Mucosa of descending colon (tissue), 3 donors: Measurements from ENCODE around the gene ICOSLG. TPM values are rescaled to one million over a fixed set of nuclear protein-coding genes. Genes with fewer than 3 reads are reported as not detected.

Experiments used
- ATAC-seq: fragments of 200-7000 bp; cut with Tn5 transposase; one replicate; pipeline ENCODE4 v1.9.1; 2020; ENCODE audit warnings: mild to moderate bottlenecking, moderate library complexity
- DNase-seq, 3 donors: peaks; one replicate each; pipeline ENCODE4 v3.0.0-alpha.2; 2020
- H3K36me3 ChIP-seq: fragments of 200-600 bp; one replicate; pipeline ENCODE4 v1.8.0; 2021; ENCODE audit warnings: low read depth, mild to moderate bottlenecking
- H3K4me1 ChIP-seq: fragments of 200-600 bp; one replicate; pipeline ENCODE4 v1.8.0; 2021; ENCODE audit warnings: low read depth, mild to moderate bottlenecking
- H3K4me3 ChIP-seq: fragments of 200-600 bp; one replicate; pipeline ENCODE4 v1.8.0; 2021; ENCODE audit warnings: mild to moderate bottlenecking
- H3K9me3 ChIP-seq: fragments of 200-600 bp; one replicate; pipeline ENCODE4 v1.8.0; 2021; ENCODE audit warnings: mild to moderate bottlenecking
- intact Hi-C, 2 donors: fragments of 100-400 bp; cut with DNase I in 1 of 2; cut with micrococcal nuclease in 1 of 2; formaldehyde crosslinking; loops; one replicate each; pipeline versions ENCODE4 v1.11.0 to v1.11.1; 2022; cut with DNase I, micrococcal nuclease
- total RNA-seq, 3 donors: library from RNA; stranded (reverse); fragmentation: NEBNext Ultra II Directional in 2 of 3; extraction: Animal tissue kit (Norgen Biotek cat#: 25700) in 2 of 3; gene quantifications; one replicate each; pipeline versions ENCODE4 v1.2.1 to v1.2.4, GENCODE V29; 2021 to 2023
- TF ChIP-seq, protein P1 (sequence below): fragments of 200-600 bp; IDR thresholded peaks from one replicate; pipeline ENCODE4 v1.8.0; 2022; ENCODE audit warnings: antibody characterized with exemption, mild to moderate bottlenecking
- donor health status: DM: no; HTN: no; CAD: no; lungs with moderate emphysema.
- donor health status: DM: no; HTN: no; CAD: no.
- donor health status: DM: no; HTN: yes; CAD: no.

ICOSLG gene
- total RNA-seq, 3 donors from 2014 or later, result 3.0 to 8.5 (median 6.0) TPM

DNA sequence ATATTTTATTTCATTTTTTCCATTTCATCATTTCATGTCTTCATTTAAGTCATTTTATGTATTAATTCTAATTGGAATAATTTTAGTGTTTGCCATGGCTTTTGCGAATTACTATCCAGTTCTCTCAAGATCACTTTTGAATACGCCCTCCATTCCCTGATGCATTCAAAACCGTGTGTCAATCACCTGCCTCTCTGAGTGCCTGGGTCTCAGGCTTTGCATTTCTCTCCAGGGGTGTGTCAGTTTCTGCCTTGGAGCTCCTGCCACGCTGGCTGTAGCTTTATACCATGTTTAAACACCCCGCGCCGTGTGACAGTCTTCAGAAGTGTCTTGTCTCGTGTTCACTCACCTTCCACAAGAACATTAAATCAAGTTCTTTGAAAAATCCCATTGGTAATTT is 28.3 kb upstream of the ICOSLG start:
- intact Hi-C loops, result no loop called here
- no peaks in the 10 kb centered on the region for H3K4me1 ChIP-seq
- TF ChIP-seq, protein P1, sequence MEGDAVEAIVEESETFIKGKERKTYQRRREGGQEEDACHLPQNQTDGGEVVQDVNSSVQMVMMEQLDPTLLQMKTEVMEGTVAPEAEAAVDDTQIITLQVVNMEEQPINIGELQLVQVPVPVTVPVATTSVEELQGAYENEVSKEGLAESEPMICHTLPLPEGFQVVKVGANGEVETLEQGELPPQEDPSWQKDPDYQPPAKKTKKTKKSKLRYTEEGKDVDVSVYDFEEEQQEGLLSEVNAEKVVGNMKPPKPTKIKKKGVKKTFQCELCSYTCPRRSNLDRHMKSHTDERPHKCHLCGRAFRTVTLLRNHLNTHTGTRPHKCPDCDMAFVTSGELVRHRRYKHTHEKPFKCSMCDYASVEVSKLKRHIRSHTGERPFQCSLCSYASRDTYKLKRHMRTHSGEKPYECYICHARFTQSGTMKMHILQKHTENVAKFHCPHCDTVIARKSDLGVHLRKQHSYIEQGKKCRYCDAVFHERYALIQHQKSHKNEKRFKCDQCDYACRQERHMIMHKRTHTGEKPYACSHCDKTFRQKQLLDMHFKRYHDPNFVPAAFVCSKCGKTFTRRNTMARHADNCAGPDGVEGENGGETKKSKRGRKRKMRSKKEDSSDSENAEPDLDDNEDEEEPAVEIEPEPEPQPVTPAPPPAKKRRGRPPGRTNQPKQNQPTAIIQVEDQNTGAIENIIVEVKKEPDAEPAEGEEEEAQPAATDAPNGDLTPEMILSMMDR, result no peak
- no peaks in the 10 kb centered on the region for H3K36me3 ChIP-seq
- no peak overlapping the region for H3K4me3 ChIP-seq
- H3K9me3 ChIP-seq, result no peaks in the 10 kb centered on the region
- ATAC-seq (no peak), DNase-seq (peak in 1 of 3 donors; percentile 14)

DNA sequence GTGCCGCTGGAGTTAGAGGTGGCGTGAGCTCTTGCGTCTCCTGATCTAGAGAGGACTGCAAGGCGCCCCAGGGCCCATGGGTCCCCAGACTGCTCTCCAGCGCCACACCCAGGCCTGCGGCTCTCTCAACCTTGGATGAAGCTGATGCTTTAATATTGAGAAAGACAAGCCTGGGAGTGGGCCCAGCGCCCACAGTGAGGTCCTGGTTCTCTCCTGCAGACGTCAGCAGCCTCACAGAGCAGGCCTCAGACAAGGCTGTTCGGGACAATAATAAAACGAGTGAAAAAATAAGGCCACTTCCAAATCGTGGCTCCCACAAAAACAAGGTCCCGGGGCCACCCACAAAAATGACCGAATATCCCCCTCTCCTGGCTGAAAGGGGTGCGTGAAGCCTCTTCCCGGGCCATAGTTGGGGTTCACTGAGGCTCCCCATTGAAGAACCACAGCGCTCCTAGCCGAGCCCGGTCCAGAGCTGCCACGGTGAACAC is 27.0 kb upstream of the ICOSLG start:
- Histone ChIP-seq H3K36me3 (no peaks in the 10 kb centered on the region), H3K9me3 (no peaks in the 10 kb centered on the region), H3K4me1 (no peaks in the 10 kb centered on the region), H3K4me3 (no peak overlapping the region)
- intact Hi-C loops, result no loop called here
- peak; percentile 40 for ATAC-seq
- DNase-seq, result peak in 1 of 3 donors; percentile 44
- TF ChIP-seq, protein P1, result no peak

DNA sequence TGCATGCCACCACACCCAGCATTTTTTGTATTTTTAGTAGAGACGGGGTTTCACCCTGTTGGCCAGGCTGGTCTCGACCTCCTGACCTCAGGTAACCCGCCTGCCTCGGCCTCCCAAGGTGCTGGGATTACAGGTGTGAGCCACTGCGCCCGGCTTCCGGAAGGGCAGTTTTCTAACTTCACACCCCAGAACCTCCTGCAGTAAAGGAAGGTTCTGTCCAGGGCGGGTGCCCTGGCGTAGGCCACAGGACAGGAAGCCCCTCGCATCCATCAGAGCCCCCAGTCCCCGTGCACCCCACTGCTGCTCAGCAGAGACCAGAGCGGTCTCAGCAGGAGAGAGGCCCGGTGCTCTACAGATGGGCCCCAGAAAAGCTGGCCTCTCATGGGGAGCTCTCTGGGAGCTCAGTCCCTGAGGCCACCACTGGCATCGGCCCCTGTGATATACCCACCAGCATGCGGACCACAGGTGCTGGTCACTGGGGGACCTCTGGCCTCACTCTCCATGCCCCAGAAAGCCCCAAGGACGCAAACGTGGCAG is 25.1 kb upstream of the ICOSLG start:
- Histone ChIP-seq H3K4me3 (no peak overlapping the region), H3K36me3 (no peaks in the 10 kb centered on the region), H3K9me3 (no peaks in the 10 kb centered on the region), H3K4me1 (no peaks in the 10 kb centered on the region)
- no peak for ATAC-seq
- intact Hi-C loops, result no loop called here
- peak in 1 of 3 donors; percentile 32 for DNase-seq
- TF ChIP-seq, protein P1, result no peak

DNA sequence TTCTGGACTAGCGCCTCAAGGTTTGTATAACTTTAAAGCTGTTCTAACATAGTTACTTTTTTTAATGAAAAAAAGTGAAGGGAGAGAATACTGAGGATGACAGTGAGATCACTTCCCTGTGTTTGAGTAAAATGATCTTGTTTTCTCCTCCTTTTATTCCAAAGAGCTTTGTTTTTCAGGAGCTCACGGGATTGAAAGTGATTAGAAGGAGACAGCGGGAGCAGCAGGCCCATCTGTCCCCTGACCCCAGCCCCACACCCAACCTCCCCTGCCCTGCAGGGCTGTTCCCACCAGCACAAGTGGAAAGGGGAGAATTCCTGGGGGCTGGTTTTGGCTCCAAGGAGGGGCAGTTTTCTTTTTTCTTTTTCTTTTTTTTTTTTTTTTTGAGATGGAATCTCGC is 23.0 kb upstream of the ICOSLG start:
- no peaks in the 10 kb centered on the region for H3K9me3 ChIP-seq
- DNase-seq (peak in 1 of 3 donors; percentile 5), ATAC-seq (no peak)
- intact Hi-C loops, result no loop called here
- no peaks in the 10 kb centered on the region for H3K36me3 ChIP-seq
- no peaks in the 10 kb centered on the region for H3K4me1 ChIP-seq
- TF ChIP-seq, protein P1, result no peak
- no peak overlapping the region for H3K4me3 ChIP-seq

DNA sequence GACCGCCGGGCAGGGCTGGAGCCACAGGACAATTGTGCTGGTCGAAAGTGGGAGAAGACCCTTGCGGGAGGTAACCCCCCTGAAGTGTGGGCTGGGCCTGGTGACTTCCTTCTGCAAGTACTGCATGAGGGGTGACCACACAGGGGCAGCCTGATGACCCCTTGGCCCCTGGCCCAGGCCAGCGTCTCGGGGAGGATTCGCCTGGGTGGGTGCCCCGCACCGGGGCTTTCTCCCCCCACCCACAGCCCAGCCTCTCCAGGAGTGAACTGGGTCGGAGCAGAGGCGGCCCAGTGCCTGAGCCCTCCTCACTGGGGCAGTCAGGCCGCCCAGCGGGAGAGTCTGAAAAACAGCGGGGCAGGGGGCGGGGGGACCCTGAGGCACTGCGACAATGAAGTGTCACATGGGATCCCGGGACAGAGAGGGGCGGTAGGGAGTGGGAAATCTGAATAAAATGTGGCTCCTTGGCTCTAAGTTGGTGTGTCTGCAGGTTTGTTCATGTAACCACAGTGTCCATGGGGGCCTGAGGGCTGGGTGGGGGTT is 22.5 kb upstream of the ICOSLG start:
- H3K4me1 ChIP-seq, result no peaks in the 10 kb centered on the region
- DNase-seq (peak in 1 of 3 donors; percentile 40), ATAC-seq (no peak)
- intact Hi-C loops, result no loop called here
- TF ChIP-seq, protein P1, result no peak
- no peaks in the 10 kb centered on the region for H3K9me3 ChIP-seq
- no peak overlapping the region for H3K4me3 ChIP-seq
- H3K36me3 ChIP-seq, result no peaks in the 10 kb centered on the region
